H1 (cell line): ENCODE data around the gene XIRP1. TPM values are rescaled to one million over a fixed set of nuclear protein-coding genes. Genes with fewer than 3 reads are reported as not detected.
A peak's percentile ranks its signal among the peaks of the same experiment; 100 is the strongest.

ENCODE experiments used
- CTCF ChIA-PET: fragments of 300-600 bp; sonication (Branson Sonifier 250); formaldehyde crosslinking; loops from one replicate; lab custom pipeline; 2021; ENCODE audit not compliant: partially characterized antibody; lab: Charles Lee
- POLR2A ChIA-PET: fragments of 300-600 bp; sonication (Branson Sonifier 250); formaldehyde crosslinking; loops from one replicate; lab custom pipeline; 2021; ENCODE audit warnings: inconsistent platforms; ENCODE audit not compliant: partially characterized antibody; lab: Charles Lee
- DNase-seq, 2 experiments: peaks; one replicate each; pipeline versions ENCODE4 v3.0.0 to v3.0.0-alpha.2; 2010 to 2022; ENCODE audit warnings: low spot score in 2 of 2, low read depth in 1 of 2, mixed read lengths in 1 of 2
- FAIRE-seq: peaks from 2 replicates; lab custom pipeline; 2011; peaks lifted over from hg19 to GRCh38; lab: Jason Lieb, UNC
- H2AFZ ChIP-seq: 2 replicates; pipeline ENCODE4 v1.8.1; 2012; ENCODE audit warnings: low read length, inconsistent platforms
- H2AK5ac ChIP-seq: 2 replicates; pipeline ENCODE4 v1.6.1; 2013; ENCODE audit warnings: low read depth, low read length
- H2BK120ac ChIP-seq: replicated peaks from 2 replicates; pipeline ENCODE3; 2013; ENCODE audit warnings: low read depth, low read length, inconsistent platforms
- H2BK12ac ChIP-seq: 2 replicates; pipeline ENCODE4 v1.6.1; 2013; ENCODE audit warnings: low read depth, low read length
- H2BK15ac ChIP-seq: 2 replicates; pipeline ENCODE4 v1.6.1; 2013; ENCODE audit warnings: low read length
- H2BK20ac ChIP-seq: 2 replicates; pipeline ENCODE4 v1.6.1; 2013; ENCODE audit warnings: low read length
- H2BK5ac ChIP-seq: 2 replicates; pipeline ENCODE4 v1.6.1; 2013; ENCODE audit warnings: low read depth, low read length
- H3K14ac ChIP-seq: 2 replicates; pipeline ENCODE4 v1.6.1; 2013; ENCODE audit warnings: inconsistent platforms; ENCODE audit not compliant: insufficient read length
- H3K18ac ChIP-seq: 2 replicates; pipeline ENCODE4 v1.6.1; 2013; ENCODE audit warnings: low read length; ENCODE audit errors: extremely low read depth
- H3K23ac ChIP-seq: 2 replicates; pipeline ENCODE4 v1.6.1; 2013; ENCODE audit warnings: inconsistent platforms; ENCODE audit not compliant: insufficient read length
- H3K23me2 ChIP-seq: 2 replicates; pipeline ENCODE4 v1.6.1; 2013; ENCODE audit warnings: low read depth, low read length
- H3K27ac ChIP-seq: 2 replicates; pipeline ENCODE4 v1.6.1; 2011; ENCODE audit warnings: low read depth, low read length, inconsistent platforms
- H3K27me3 ChIP-seq, 4 experiments: replicated peaks in 1 of 4; 1 replicate in 1 of 4; 2 replicates in 3 of 4; pipeline versions ENCODE4 v1.6.1 to v1.8.1; 2011 to 2013; ENCODE audit warnings: low read length in 3 of 4, mild to moderate bottlenecking in 3 of 4, inconsistent platforms in 2 of 4, mixed read lengths in 2 of 4, moderate library complexity in 1 of 4; ENCODE audit not compliant: control insufficient read depth in 3 of 4, insufficient read depth in 3 of 4; ENCODE audit errors: extremely low read depth in 1 of 4
- H3K36me3 ChIP-seq, 4 experiments: 2 replicates each; pipeline versions ENCODE4 v1.6.1 to v1.8.1; 2011 to 2013; ENCODE audit warnings: mild to moderate bottlenecking in 4 of 4, low read length in 3 of 4, moderate library complexity in 2 of 4, control low read depth in 1 of 4, inconsistent platforms in 1 of 4; ENCODE audit not compliant: insufficient read depth in 4 of 4, control insufficient read depth in 2 of 4
- H3K4ac ChIP-seq: replicated peaks from 2 replicates; pipeline ENCODE3; 2013; ENCODE audit warnings: low read length, low read depth, mixed read lengths, inconsistent platforms; ENCODE audit not compliant: insufficient read length
- H3K4me1 ChIP-seq, 4 experiments: replicated peaks in 1 of 4; 1 replicate in 1 of 4; 2 replicates in 3 of 4; pipeline versions ENCODE4 v1.6.1 to v1.8.1; 2011 to 2013; ENCODE audit warnings: low read length in 3 of 4, inconsistent platforms in 2 of 4, mixed read lengths in 1 of 4; ENCODE audit not compliant: insufficient read depth in 4 of 4, control insufficient read depth in 3 of 4
- H3K4me2 ChIP-seq, 2 experiments: 2 replicates each; pipeline versions ENCODE4 v1.6.1 to v1.8.1; 2011 to 2013; ENCODE audit warnings: low read depth in 2 of 2, low read length in 2 of 2, control low read depth in 1 of 2, inconsistent platforms in 1 of 2, mild to moderate bottlenecking in 1 of 2; ENCODE audit not compliant: insufficient read depth in 1 of 2
- H3K4me3 ChIP-seq, 4 experiments: fragments of 200-600, 300-600 bp in 1 of 4; sonication (generic), shearing (Covaris generic), sonication (Bioruptor Twin) in 1 of 4; 2 replicates each; pipeline versions ENCODE4 v1.5.1 to v1.8.1; 2011 to 2016; ENCODE audit warnings: low read length in 4 of 4, low read depth in 3 of 4, control low read depth in 2 of 4, inconsistent platforms in 2 of 4, mild to moderate bottlenecking in 2 of 4, mixed read lengths in 1 of 4, moderate library complexity in 1 of 4; ENCODE audit not compliant: insufficient read depth in 2 of 4; ENCODE audit errors: extremely low read depth in 1 of 4
- H3K56ac ChIP-seq: replicated peaks from 2 replicates; pipeline ENCODE3; 2013; ENCODE audit warnings: low read depth, mild to moderate bottlenecking, mixed read lengths, low read length, inconsistent platforms; ENCODE audit not compliant: insufficient read length
- H3K79me1 ChIP-seq: 2 replicates; pipeline ENCODE4 v1.6.1; 2013; ENCODE audit warnings: low read depth, low read length, control low read depth
- H3K79me2 ChIP-seq, 2 experiments: 2 replicates each; pipeline versions ENCODE4 v1.6.1 to v1.8.1; 2012 to 2013; ENCODE audit warnings: low read length in 2 of 2, mild to moderate bottlenecking in 2 of 2, inconsistent platforms in 1 of 2; ENCODE audit not compliant: insufficient read depth in 2 of 2, control insufficient read depth in 1 of 2
- H3K9ac ChIP-seq, 4 experiments: replicated peaks in 1 of 4; 1 replicate in 1 of 4; 2 replicates in 3 of 4; pipeline versions ENCODE4 v1.6.1 to v1.8.1; 2011 to 2013; ENCODE audit warnings: low read depth in 3 of 4, low read length in 3 of 4, control low read depth in 2 of 4, mild to moderate bottlenecking in 2 of 4, moderate library complexity in 2 of 4, inconsistent platforms in 1 of 4; ENCODE audit errors: extremely low read depth in 1 of 4
- H3K9me3 ChIP-seq, 2 experiments: 2 replicates each; pipeline versions ENCODE4 v1.6.1 to v1.8.1; 2012 to 2013; ENCODE audit warnings: mild to moderate bottlenecking in 2 of 2, moderate library complexity in 2 of 2, control low read depth in 1 of 2, inconsistent platforms in 1 of 2, low read depth in 1 of 2, low read length in 1 of 2, mixed read lengths in 1 of 2; ENCODE audit not compliant: insufficient read depth in 2 of 2
- H4K20me1 ChIP-seq, 2 experiments: replicated peaks in 1 of 2; 2 replicates each; pipeline versions ENCODE3 to v1.8.1; 2011 to 2013; ENCODE audit warnings: inconsistent platforms in 2 of 2, low read length in 2 of 2, mild to moderate bottlenecking in 1 of 2; ENCODE audit not compliant: insufficient read depth in 2 of 2, control insufficient read depth in 1 of 2
- H4K5ac ChIP-seq: 2 replicates; pipeline ENCODE4 v1.6.1; 2013; ENCODE audit warnings: low read length, low read depth, mixed read lengths, inconsistent platforms; ENCODE audit not compliant: insufficient read length
- H4K8ac ChIP-seq: 2 replicates; pipeline ENCODE4 v1.8.0; 2013; ENCODE audit warnings: mild to moderate bottlenecking, moderate library complexity, low read length, inconsistent platforms; ENCODE audit not compliant: insufficient read depth; ENCODE audit errors: extremely low read depth
- H4K91ac ChIP-seq: replicated peaks from 2 replicates; pipeline ENCODE3; 2013; ENCODE audit warnings: low read length, mixed read lengths, inconsistent platforms; ENCODE audit not compliant: insufficient read length
- JUND ChIP-seq: IDR thresholded peaks from 2 replicates; pipeline ENCODE4 v1.6.1; 2011; ENCODE audit warnings: mild to moderate bottlenecking, improper control_type of control experiment, low read length
- POLR2A ChIP-seq, 2 experiments: IDR thresholded peaks; 1 replicate in 1 of 2; 2 replicates in 1 of 2; pipeline ENCODE4 v1.6.1; 2011; ENCODE audit warnings: low read depth in 2 of 2, low read length in 2 of 2, mild to moderate bottlenecking in 2 of 2; ENCODE audit errors: control extremely low read depth in 1 of 2
- POU5F1 ChIP-seq: IDR thresholded peaks from 2 replicates; pipeline ENCODE4 v1.6.1; 2011; ENCODE audit warnings: low read depth, mild to moderate bottlenecking, low read length, moderate library complexity
- TAF1 ChIP-seq: IDR thresholded peaks from 2 replicates; pipeline ENCODE4 v1.6.1; 2011; ENCODE audit warnings: mild to moderate bottlenecking, low read depth, low read length
- TAF7 ChIP-seq: optimal IDR thresholded peaks from 2 replicates; pipeline ENCODE3; 2011; ENCODE audit warnings: low read depth, mild to moderate bottlenecking, inconsistent platforms, low read length, moderate library complexity, borderline replicate concordance
- WGBS, 2 experiments: shearing (Covaris generic) in 1 of 2; methylation state at CpG; one replicate each; pipeline versions ENCODE4 v1.1.6 to v1.1.7; 2013 to 2015; ENCODE audit warnings: low lambda C conversion rate in 2 of 2, mixed read lengths in 2 of 2, inconsistent platforms in 1 of 2, low coverage in 1 of 2, missing lambda C conversion rate in 1 of 2; ENCODE audit not compliant: insufficient replicate concordance in 2 of 2, insufficient coverage in 1 of 2, insufficient read length in 1 of 2; ENCODE audit errors: extremely low coverage in 1 of 2, missing lambda C conversion rate in 1 of 2; 5-methylcytosine and 5-hydroxymethylcytosine counted together
- polyA plus RNA-seq, 7 experiments: library from polyadenylated mRNA; depleted of rRNA in 3 of 7; stranded (reverse) in 5 of 7; unstranded in 2 of 7; fragments of >200 nt in 5 of 7; fragments of 200-250 nt in 2 of 7; gene quantifications; 1 replicate in 5 of 7; 2 replicates in 1 of 7; 4 replicates in 1 of 7; pipeline versions ENCODE4 v1.2.1 to v1.2.3, GENCODE V29; 2011 to 2013; ENCODE audit warnings: missing spikeins in 2 of 7, mixed read lengths in 2 of 7
- total RNA-seq: library from RNA; stranded (reverse); fragmentation: NEBNext Ultra II Directional; extraction: Animal tissue kit (Norgen Biotek cat#: 25700); gene quantifications from 2 replicates; pipeline ENCODE4 v1.2.1, GENCODE V29; 2021
- TF ChIP-seq, protein P1 (sequence below): IDR thresholded peaks from 2 replicates; pipeline ENCODE4 v1.6.1; 2012; ENCODE audit warnings: inconsistent platforms

Gene XIRP1
- total and polyA plus RNA-seq, 2 of the 8 experiments (the other 6 are each of a cell fraction or from before 2014, with no cell fraction given): not detected

DNA sequence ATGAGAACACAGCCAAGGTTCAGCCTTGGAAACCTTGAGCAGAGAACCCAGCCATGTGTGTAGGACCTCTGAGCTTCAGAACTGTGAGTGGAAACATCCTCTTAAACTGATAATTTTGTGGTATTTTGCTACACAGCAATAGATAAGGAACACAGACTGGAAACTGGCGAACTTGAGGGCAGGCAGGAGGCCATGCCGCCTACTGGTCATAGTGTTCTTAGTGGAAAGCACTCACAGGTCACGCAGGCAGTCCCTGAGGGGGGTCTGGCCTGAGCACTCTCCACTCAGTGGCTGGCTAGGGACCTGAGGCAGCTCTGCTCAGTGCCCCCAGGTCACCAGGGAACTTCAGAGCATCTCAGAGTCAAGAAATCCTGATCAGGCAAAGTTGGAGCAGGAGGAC is 9.7 kb upstream of the XIRP1 start:
- H2BK20ac ChIP-seq: no peak overlapping the region
- no peaks in the 10 kb centered on the region for H3K23me2 ChIP-seq
- H3K18ac ChIP-seq: no peak overlapping the region
- no peak overlapping the region for H2BK5ac ChIP-seq
- no peaks in the 10 kb centered on the region for H3K9me3 ChIP-seq
- POLR2A ChIA-PET: interaction anchor here (1.4 kb wide), 1 partner anchor 51 kb away, joined by 3 read pairs; no protein-coding TSS in a partner anchor
- no peak overlapping the region for H4K5ac ChIP-seq
- no peak overlapping the region for H3K9ac ChIP-seq
- H4K8ac ChIP-seq: no peak overlapping the region
- no peak overlapping the region for H2BK12ac ChIP-seq
- H4K20me1 ChIP-seq: no peaks in the 10 kb centered on the region
- H3K27me3 ChIP-seq: no peaks in the 10 kb centered on the region
- DNase-seq: no peak
- no peak overlapping the region for H3K56ac ChIP-seq
- H3K4ac ChIP-seq: no peak overlapping the region
- H3K4me2 ChIP-seq: no peak overlapping the region
- H3K79me1 ChIP-seq: no peaks in the 10 kb centered on the region
- 77% methylated on average over 3 of the region's 3 CpGs; no CpG with 5 or more reads in 1 of the 2 experiments for WGBS, 2 experiments
- no peak for TF ChIP-seq TAF1
- no peak for TF ChIP-seq TAF7
- no peak for TF ChIP-seq POU5F1
- no peak for TF ChIP-seq JUND
- TF ChIP-seq POLR2A (IDR thresholded peaks at IDR 0.05; ENCODE audit: control extremely low read depth in 1 of 2, low read depth in 2 of 2, low read length in 2 of 2): no peak
- TF ChIP-seq, protein P1, sequence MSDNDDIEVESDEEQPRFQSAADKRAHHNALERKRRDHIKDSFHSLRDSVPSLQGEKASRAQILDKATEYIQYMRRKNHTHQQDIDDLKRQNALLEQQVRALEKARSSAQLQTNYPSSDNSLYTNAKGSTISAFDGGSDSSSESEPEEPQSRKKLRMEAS: no peak
- TF ChIP-seq, all 59 proteins: peak for 0
- FAIRE-seq: no peak
- Histone ChIP-seq H3K14ac (no peak overlapping the region), H3K4me1 (no peaks in the 10 kb centered on the region), H2BK120ac (no peak overlapping the region), H3K79me2 (no peaks in the 10 kb centered on the region), H3K23ac (no peak overlapping the region), H3K4me3 (no peak overlapping the region), H3K36me3 (no peaks in the 10 kb centered on the region), H3K27ac (no peak overlapping the region), H2AFZ (peak overlapping the region; percentile 20; the same call in 1 of the 2 replicates), H2BK15ac (0 out of 2 replicates have a peak overlapping the region, but pooled peaks have one; percentile 31), H2AK5ac (no peak overlapping the region), H4K91ac (no peak overlapping the region)
- CTCF ChIA-PET: interaction anchor here (0.5 to 12.5 kb wide), 8 partner anchors 10 to 1108 kb away, joined by 3 to 187 read pairs (median 4); partner anchors contain the start of gene XIRP1
